ENCODE measurements around the gene ASB15. TPM values are rescaled to one million over a fixed set of nuclear protein-coding genes. Genes with fewer than 3 reads are reported as not detected.

Gene ASB15
- total and polyA plus RNA-seq, 2 of the 13 experiments (the other 11 are each of a cell fraction or from before 2014, with no cell fraction given): not detected

- peaks cover 1 to 6% of the 10 kb centered on the region in 2 experiments; a peak in 2 of 5 replicates for H3K36me3 ChIP-seq (replicated peaks in 1 of 2; ENCODE audit: control insufficient read depth in 1 of 2, insufficient read depth in 2 of 2, low read length in 2 of 2)
Observed at GRCh38 chr7:123557016-123557397, 44.6 kb upstream of the ASB15 start.

More at GRCh38 chr7:123557016-123557397, 44.6 kb upstream of the ASB15 start:
- H3K27me3 ChIP-seq (ENCODE audit: control insufficient read depth in 1 of 2, insufficient read depth in 2 of 2, low read length in 2 of 2): peaks cover 0 to 6% of the 10 kb centered on the region in 2 experiments; a peak in 1 of 5 replicates
- in situ Hi-C loops (cut with HindIII; ENCODE audit: extremely low pct_ligation_motif_present, low pct_unique_long_range_greater_than_20kb) (no loop called here), intact Hi-C loops (cut with micrococcal nuclease; ENCODE audit: unreplicated experiment) (loop anchor here (1.0 to 10.0 kb wide), 2 partner anchors 23 to 188 kb away; partner anchors contain the start of genes IQUB and WASL)
- H3K27ac ChIP-seq (ENCODE audit: extremely low read length, insufficient read depth, low read length): peak overlapping the region; percentile 89
- ATAC-seq: no peak
- H3K9ac ChIP-seq (ENCODE audit: insufficient read depth, low read depth, low read length): peak overlapping the region; percentile 99
- ChIA-PET CTCF (ENCODE audit: low intra/inter-chr PET ratio, low total read pairs) (no interaction called here), POLR2A (interaction anchor here (1.3 to 1.6 kb wide), 3 partner anchors 8 to 192 kb away, joined by 3 to 11 read pairs (median 4); partner anchors contain the start of gene WASL)
- DNase-seq (ENCODE audit: low spot score): no peak
- peak overlapping the region; percentile 94 to 100 (median 98) for H3K4me3 ChIP-seq (replicated peaks in 1 of 3; ENCODE audit: insufficient read depth in 1 of 3, low read depth in 2 of 3, low read length in 3 of 3)
- H3K79me2 ChIP-seq (ENCODE audit: insufficient read depth, low read length): peaks cover 24% of the 10 kb centered on the region
- peak overlapping the region; percentile 86 for H3K4me2 ChIP-seq (ENCODE audit: low read depth, low read length)
- no peaks in the 10 kb centered on the region for H4K20me1 ChIP-seq (ENCODE audit: insufficient read depth, low read length)
- TSS peak; percentile 68 for BruUV-seq (replicated peaks)
- peak overlapping the region; percentile 98 for H2AFZ ChIP-seq (ENCODE audit: low read length)
- TF ChIP-seq SOX13 (IDR thresholded peaks at IDR 0.05) (no peak), SOX13 (CRISPR knock-in tag; conservative IDR thresholded peaks at IDR 0.05 in 1 of 2, IDR thresholded peaks at IDR 0.05 in 1 of 2) (no peak), HNF4G (IDR thresholded peaks at IDR 0.05; ENCODE audit: borderline replicate concordance, low read depth, low read length) (no peak), HNF4G (CRISPR knock-in tag; IDR thresholded peaks at IDR 0.05; ENCODE audit: borderline replicate concordance, low read depth) (0 out of 2 replicates have a peak, but pooled peaks have one; percentile 5), RBFOX2 (IDR thresholded peaks at IDR 0.05; ENCODE audit: low read depth, low read length) (0 out of 2 replicates have a peak, but pooled peaks have one; percentile 3)
- TF ChIP-seq, protein P1, sequence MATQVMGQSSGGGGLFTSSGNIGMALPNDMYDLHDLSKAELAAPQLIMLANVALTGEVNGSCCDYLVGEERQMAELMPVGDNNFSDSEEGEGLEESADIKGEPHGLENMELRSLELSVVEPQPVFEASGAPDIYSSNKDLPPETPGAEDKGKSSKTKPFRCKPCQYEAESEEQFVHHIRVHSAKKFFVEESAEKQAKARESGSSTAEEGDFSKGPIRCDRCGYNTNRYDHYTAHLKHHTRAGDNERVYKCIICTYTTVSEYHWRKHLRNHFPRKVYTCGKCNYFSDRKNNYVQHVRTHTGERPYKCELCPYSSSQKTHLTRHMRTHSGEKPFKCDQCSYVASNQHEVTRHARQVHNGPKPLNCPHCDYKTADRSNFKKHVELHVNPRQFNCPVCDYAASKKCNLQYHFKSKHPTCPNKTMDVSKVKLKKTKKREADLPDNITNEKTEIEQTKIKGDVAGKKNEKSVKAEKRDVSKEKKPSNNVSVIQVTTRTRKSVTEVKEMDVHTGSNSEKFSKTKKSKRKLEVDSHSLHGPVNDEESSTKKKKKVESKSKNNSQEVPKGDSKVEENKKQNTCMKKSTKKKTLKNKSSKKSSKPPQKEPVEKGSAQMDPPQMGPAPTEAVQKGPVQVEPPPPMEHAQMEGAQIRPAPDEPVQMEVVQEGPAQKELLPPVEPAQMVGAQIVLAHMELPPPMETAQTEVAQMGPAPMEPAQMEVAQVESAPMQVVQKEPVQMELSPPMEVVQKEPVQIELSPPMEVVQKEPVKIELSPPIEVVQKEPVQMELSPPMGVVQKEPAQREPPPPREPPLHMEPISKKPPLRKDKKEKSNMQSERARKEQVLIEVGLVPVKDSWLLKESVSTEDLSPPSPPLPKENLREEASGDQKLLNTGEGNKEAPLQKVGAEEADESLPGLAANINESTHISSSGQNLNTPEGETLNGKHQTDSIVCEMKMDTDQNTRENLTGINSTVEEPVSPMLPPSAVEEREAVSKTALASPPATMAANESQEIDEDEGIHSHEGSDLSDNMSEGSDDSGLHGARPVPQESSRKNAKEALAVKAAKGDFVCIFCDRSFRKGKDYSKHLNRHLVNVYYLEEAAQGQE (IDR thresholded peaks at IDR 0.05; ENCODE audit: borderline replicate concordance in 1 of 2, low read depth in 1 of 2, low read length in 2 of 2): peak in 1 of 2 experiments; percentile 37; a peak in 1 of 4 replicates
- H3K9me3 ChIP-seq (ENCODE audit: low read length): no peaks in the 10 kb centered on the region
- FAIRE-seq: no peak
- peaks cover 23% of the 10 kb centered on the region for H3K4me1 ChIP-seq (ENCODE audit: insufficient read depth, low read length)
- WGBS (ENCODE audit: low lambda C conversion rate): 3% methylated on average over 12 of the region's 12 CpGs
